ENCODE results near the gene NCR3LG1. TPM values are rescaled to one million over a fixed set of nuclear protein-coding genes. Genes with fewer than 3 reads are reported as not detected.

NCR3LG1 gene
- total RNA-seq, 2 experiments from 2014 or later, result 0.47 to 0.91 TPM

- no peaks in the 10 kb centered on the region for H3K9me3 Mint-ChIP-seq (ENCODE audit: low read depth)
These were observed 50.2 kb downstream of the NCR3LG1 start for GRCh38 chr11:17401841-17402240.

GRCh38 chr11:17402486-17402885, 50.9 kb downstream of the NCR3LG1 start:
- CTCF ChIA-PET, result interaction anchor here (1.5 kb wide), 1 partner anchor 13 kb away, joined by 5 read pairs; no protein-coding TSS in a partner anchor
- no peak for DNase-seq
- no peak overlapping the region for H3K27ac Mint-ChIP-seq
- no peak overlapping the region for H3K4me3 Mint-ChIP-seq
- H3K9me3 Mint-ChIP-seq (ENCODE audit: low read depth), result no peaks in the 10 kb centered on the region
- no peak for ATAC-seq
- H3K27me3 Mint-ChIP-seq, result peaks cover 4% of the 10 kb centered on the region
- H3K4me1 Mint-ChIP-seq, result peaks cover 6% of the 10 kb centered on the region
- H3K36me3 Mint-ChIP-seq, result no peaks in the 10 kb centered on the region

More at GRCh38 chr11:17401841-17402240, 50.2 kb downstream of the NCR3LG1 start:
- H3K4me1 Mint-ChIP-seq, result peaks cover 6% of the 10 kb centered on the region
- no peak for ATAC-seq
- CTCF ChIA-PET, result no interaction called here
- H3K27me3 Mint-ChIP-seq, result peaks cover 4% of the 10 kb centered on the region
- no peak overlapping the region for H3K27ac Mint-ChIP-seq
- no peaks in the 10 kb centered on the region for H3K36me3 Mint-ChIP-seq
- H3K4me3 Mint-ChIP-seq, result no peak overlapping the region
- no peak for DNase-seq

GRCh38 chr11:17403980-17404759, 52.6 kb downstream of the NCR3LG1 start:
- H3K27me3 Mint-ChIP-seq, result peaks cover 4% of the 10 kb centered on the region
- DNase-seq, result no peak
- H3K4me1 Mint-ChIP-seq, result peaks cover 6% of the 10 kb centered on the region
- no peak for ATAC-seq
- H3K4me3 Mint-ChIP-seq, result no peak overlapping the region
- H3K27ac Mint-ChIP-seq, result no peak overlapping the region
- CTCF ChIA-PET, result interaction anchor here (1.0 to 1.5 kb wide), 2 partner anchors 14 to 18 kb away, joined by 4 to 5 read pairs; no protein-coding TSS in a partner anchor
- no peaks in the 10 kb centered on the region for H3K9me3 Mint-ChIP-seq (ENCODE audit: low read depth)
- H3K36me3 Mint-ChIP-seq, result no peaks in the 10 kb centered on the region

- ATAC-seq, result no peak
- no peak for DNase-seq
- no peak overlapping the region for H3K27ac Mint-ChIP-seq
- H3K4me3 Mint-ChIP-seq, result no peak overlapping the region
- no peaks in the 10 kb centered on the region for H3K27me3 Mint-ChIP-seq
- peaks cover 6% of the 10 kb centered on the region for H3K4me1 Mint-ChIP-seq
- no peaks in the 10 kb centered on the region for H3K36me3 Mint-ChIP-seq
- no peaks in the 10 kb centered on the region for H3K9me3 Mint-ChIP-seq (ENCODE audit: low read depth)
- CTCF ChIA-PET, result interaction anchor here (1.3 kb wide), 1 partner anchor 21 kb away, joined by 5 read pairs; no protein-coding TSS in a partner anchor
These were observed 53.8 kb downstream of the NCR3LG1 start for GRCh38 chr11:17405232-17406005.

- Mint-ChIP-seq H3K27ac (no peak overlapping the region), H3K27me3 (no peaks in the 10 kb centered on the region), H3K36me3 (no peaks in the 10 kb centered on the region), H3K4me3 (no peak overlapping the region), H3K9me3 (ENCODE audit: low read depth) (no peaks in the 10 kb centered on the region), H3K4me1 (peaks cover 4% of the 10 kb centered on the region)
- ATAC-seq, result no peak
- CTCF ChIA-PET, result interaction anchor here (1.3 kb wide), 1 partner anchor 22 kb away, joined by 5 read pairs; no protein-coding TSS in a partner anchor
- DNase-seq, result no peak
These were observed 54.6 kb downstream of the NCR3LG1 start for GRCh38 chr11:17406082-17406817.

- Mint-ChIP-seq H3K36me3 (no peaks in the 10 kb centered on the region), H3K4me3 (no peak overlapping the region), H3K27me3 (no peaks in the 10 kb centered on the region), H3K4me1 (peaks cover 4% of the 10 kb centered on the region), H3K9me3 (ENCODE audit: low read depth) (no peaks in the 10 kb centered on the region), H3K27ac (no peak overlapping the region)
- no peak for ATAC-seq
- DNase-seq, result no peak
- CTCF ChIA-PET, result interaction anchor here (1.3 kb wide), 1 partner anchor 23 kb away, joined by 5 read pairs; no protein-coding TSS in a partner anchor
These were observed 55.2 kb downstream of the NCR3LG1 start for GRCh38 chr11:17406818-17407149.

- H3K36me3 Mint-ChIP-seq, result no peaks in the 10 kb centered on the region
- H3K4me3 Mint-ChIP-seq, result no peak overlapping the region
- no peak for ATAC-seq
- CTCF ChIA-PET, result interaction anchor here (0.8 to 1.0 kb wide), 2 partner anchors 24 to 27 kb away, joined by 3 to 4 read pairs; no protein-coding TSS in a partner anchor
- no peaks in the 10 kb centered on the region for H3K27me3 Mint-ChIP-seq
- no peak for DNase-seq
- H3K27ac Mint-ChIP-seq, result no peak overlapping the region
- no peaks in the 10 kb centered on the region for H3K9me3 Mint-ChIP-seq (ENCODE audit: low read depth)
- peaks cover 4% of the 10 kb centered on the region for H3K4me1 Mint-ChIP-seq
These were observed 56.0 kb downstream of the NCR3LG1 start for GRCh38 chr11:17407575-17407974.

- no peak for ATAC-seq
- no peaks in the 10 kb centered on the region for H3K27me3 Mint-ChIP-seq
- peaks cover 4% of the 10 kb centered on the region for H3K4me1 Mint-ChIP-seq
- DNase-seq, result no peak
- no peak overlapping the region for H3K27ac Mint-ChIP-seq
- no peak overlapping the region for H3K4me3 Mint-ChIP-seq
- no peaks in the 10 kb centered on the region for H3K9me3 Mint-ChIP-seq (ENCODE audit: low read depth)
- CTCF ChIA-PET, result interaction anchor here (0.8 to 1.0 kb wide), 2 partner anchors 24 to 27 kb away, joined by 3 to 4 read pairs; no protein-coding TSS in a partner anchor
- H3K36me3 Mint-ChIP-seq, result no peaks in the 10 kb centered on the region
These were observed 56.4 kb downstream of the NCR3LG1 start for GRCh38 chr11:17408026-17408425.

- no peak for ATAC-seq
- H3K9me3 Mint-ChIP-seq (ENCODE audit: low read depth), result no peaks in the 10 kb centered on the region
- peaks cover 3% of the 10 kb centered on the region for H3K27me3 Mint-ChIP-seq
- no peaks in the 10 kb centered on the region for H3K36me3 Mint-ChIP-seq
- CTCF ChIA-PET, result interaction anchor here (1.0 kb wide), 1 partner anchor 25 kb away, joined by 3 read pairs; no protein-coding TSS in a partner anchor
- H3K27ac Mint-ChIP-seq, result no peak overlapping the region
- H3K4me3 Mint-ChIP-seq, result no peak overlapping the region
- no peak for DNase-seq
- H3K4me1 Mint-ChIP-seq, result peaks cover 7% of the 10 kb centered on the region
These were observed 57.0 kb downstream of the NCR3LG1 start for GRCh38 chr11:17408641-17409040.

GRCh38 chr11:17410606-17411379, 59.2 kb downstream of the NCR3LG1 start:
- H3K4me3 Mint-ChIP-seq, result no peak overlapping the region
- CTCF ChIA-PET, result interaction anchor here (1.3 kb wide), 1 partner anchor 27 kb away, joined by 3 read pairs; no protein-coding TSS in a partner anchor
- no peak for ATAC-seq
- H3K4me1 Mint-ChIP-seq, result peaks cover 19% of the 10 kb centered on the region
- H3K9me3 Mint-ChIP-seq (ENCODE audit: low read depth), result no peaks in the 10 kb centered on the region
- DNase-seq, result no peak
- H3K36me3 Mint-ChIP-seq, result no peaks in the 10 kb centered on the region
- no peak overlapping the region for H3K27ac Mint-ChIP-seq
- peaks cover 13% of the 10 kb centered on the region for H3K27me3 Mint-ChIP-seq

- ATAC-seq, result no peak
- H3K27me3 Mint-ChIP-seq, result peaks cover 18% of the 10 kb centered on the region
- peaks cover 23% of the 10 kb centered on the region for H3K4me1 Mint-ChIP-seq
- DNase-seq, result no peak
- no peak overlapping the region for H3K4me3 Mint-ChIP-seq
- CTCF ChIA-PET, result interaction anchor here (1.3 kb wide), 1 partner anchor 27 kb away, joined by 3 read pairs; no protein-coding TSS in a partner anchor
- H3K36me3 Mint-ChIP-seq, result no peaks in the 10 kb centered on the region
- no peaks in the 10 kb centered on the region for H3K9me3 Mint-ChIP-seq (ENCODE audit: low read depth)
- no peak overlapping the region for H3K27ac Mint-ChIP-seq
These were observed 59.8 kb downstream of the NCR3LG1 start for GRCh38 chr11:17411418-17411817.

- H3K36me3 Mint-ChIP-seq, result no peaks in the 10 kb centered on the region
- DNase-seq (no peak), ATAC-seq (no peak)
- H3K4me1 Mint-ChIP-seq, result peaks cover 24% of the 10 kb centered on the region
- H3K27me3 Mint-ChIP-seq, result peaks cover 20% of the 10 kb centered on the region
- CTCF ChIA-PET, result interaction anchor here (0.6 to 1.5 kb wide), 3 partner anchors 12 to 29 kb away, joined by 3 read pairs; no protein-coding TSS in a partner anchor
- no peak overlapping the region for H3K4me3 Mint-ChIP-seq
- no peaks in the 10 kb centered on the region for H3K9me3 Mint-ChIP-seq (ENCODE audit: low read depth)
- H3K27ac Mint-ChIP-seq, result no peak overlapping the region
These were observed 61.0 kb downstream of the NCR3LG1 start for GRCh38 chr11:17412488-17413180.

Data from activated CD8-positive, alpha-beta memory T cell treated with anti-CD3 and anti-CD28 coated beads, Interleukin-2, amount 10 ng/mL, durations not matched to agents 7 days and 5 days (primary cell).